Stimulated activated CD4-positive, alpha-beta T cell treated with anti-CD3 and anti-CD28 coated beads, Interleukin-15, amount 100 ng/mL, for 1 hour (primary cell): ENCODE data around the gene TSEN15.

Source experiments
- DNase-seq, 2 donors: peaks; one replicate each; pipeline ENCODE4 v3.0.0-alpha.2; 2020; ENCODE audit warnings: low read depth in 1 of 2, low spot score in 1 of 2

TSEN15 gene

GRCh38 chr1:184051485-184052193, at the start of gene TSEN15:
TSEN15 (plus strand) TSS chr1:184051730; CDS start chr1:184051756, 26 bp downstream.
- peak; percentile 57 to 74 for DNase-seq

- DNase-seq: no peak
Measured at GRCh38 chr1:184002071-184002470, 49.5 kb upstream of the TSEN15 start.

GRCh38 chr1:184004935-184005334, 46.6 kb upstream of the TSEN15 start:
- no peak for DNase-seq

- no peak for DNase-seq
Measured at GRCh38 chr1:184005506-184005905, 46.0 kb upstream of the TSEN15 start.

- DNase-seq: no peak
Measured at GRCh38 chr1:184010788-184011187, 40.7 kb upstream of the TSEN15 start.

- no peak for DNase-seq
Measured at GRCh38 chr1:184012187-184012586, 39.3 kb upstream of the TSEN15 start.

- DNase-seq: no peak
Measured at GRCh38 chr1:184014271-184014670, 37.3 kb upstream of the TSEN15 start.

- no peak for DNase-seq
Measured at GRCh38 chr1:184016169-184016568, 35.4 kb upstream of the TSEN15 start.

- no peak for DNase-seq
Measured at GRCh38 chr1:184017306-184017705, 34.2 kb upstream of the TSEN15 start.

GRCh38 chr1:184018622-184019021, 32.9 kb upstream of the TSEN15 start:
- no peak for DNase-seq

- no peak for DNase-seq
Measured at GRCh38 chr1:184019069-184019468, 32.5 kb upstream of the TSEN15 start.

- no peak for DNase-seq
Measured at GRCh38 chr1:184019506-184019905, 32.0 kb upstream of the TSEN15 start.

- DNase-seq: no peak
Measured at GRCh38 chr1:184020328-184020727, 31.2 kb upstream of the TSEN15 start.

GRCh38 chr1:184020855-184021254, 30.7 kb upstream of the TSEN15 start:
- no peak for DNase-seq

- no peak for DNase-seq
Measured at GRCh38 chr1:184021728-184022127, 29.8 kb upstream of the TSEN15 start.

GRCh38 chr1:184022668-184023067, 28.9 kb upstream of the TSEN15 start:
- no peak for DNase-seq

GRCh38 chr1:184023171-184023570, 28.4 kb upstream of the TSEN15 start:
- DNase-seq: no peak

- DNase-seq: no peak
Measured at GRCh38 chr1:184025242-184025675, 26.3 kb upstream of the TSEN15 start.

GRCh38 chr1:184027826-184028695, 23.5 kb upstream of the TSEN15 start:
- DNase-seq: no peak

- no peak for DNase-seq
Measured at GRCh38 chr1:184028854-184029623, 22.5 kb upstream of the TSEN15 start.

- DNase-seq: no peak
Measured at GRCh38 chr1:184030433-184031091, 21.0 kb upstream of the TSEN15 start.
